HepG2 (cell line): ENCODE measurements around the gene ARL6. TPM values are rescaled to one million over a fixed set of nuclear protein-coding genes. Genes with fewer than 3 reads are reported as not detected.

Experiments used
- CHCHD3 ChIP-seq: sonication (generic); formaldehyde crosslinking; IDR thresholded peaks from 2 replicates; pipeline ENCODE4 v1.8.0; 2022; ENCODE audit warnings: mild to moderate bottlenecking, missing genetic modification reagents, moderate library complexity
- HNRNPLL ChIP-seq: fragments of 200-400 bp; formaldehyde crosslinking; IDR thresholded peaks from 2 replicates; pipeline ENCODE4 v1.6.1; 2017; ENCODE audit warnings: mild to moderate bottlenecking, low read depth, low read length; ENCODE audit not compliant: poor library complexity, severe bottlenecking
- MED1 ChIP-seq: sonication (generic); formaldehyde crosslinking; IDR thresholded peaks from 2 replicates; pipeline ENCODE4 v1.4.0; 2020; ENCODE audit warnings: missing genetic modification reagents
- NFKB2 ChIP-seq: sonication (generic); formaldehyde crosslinking; IDR thresholded peaks from 2 replicates; pipeline ENCODE4 v1.4.0; 2020; ENCODE audit warnings: missing genetic modification reagents, borderline replicate concordance
- PHF8 ChIP-seq: sonication (generic); formaldehyde crosslinking; IDR thresholded peaks from 2 replicates; pipeline ENCODE4 v1.5.0; 2020; ENCODE audit warnings: missing genetic modification reagents
- REPIN1 ChIP-seq: sonication (generic); formaldehyde crosslinking; IDR thresholded peaks from 2 replicates; pipeline ENCODE4 v1.8.0; 2022; ENCODE audit warnings: missing genetic modification reagents, low read depth, mild to moderate bottlenecking, borderline replicate concordance
- SALL1 ChIP-seq: sonication (generic); formaldehyde crosslinking; IDR thresholded peaks from 2 replicates; pipeline ENCODE4 v1.8.0; 2022; ENCODE audit warnings: mild to moderate bottlenecking, missing genetic modification reagents
- SKI ChIP-seq: fragments of 450-650 bp; IDR thresholded peaks from one replicate; pipeline ENCODE4 v1.6.1; 2018; ENCODE audit warnings: mild to moderate bottlenecking; ENCODE audit not compliant: partially characterized antibody
- YY1 ChIP-seq: IDR thresholded peaks from 2 replicates; pipeline ENCODE4 v1.6.1; 2011; ENCODE audit warnings: low read length, low read depth, moderate library complexity, mild to moderate bottlenecking; ENCODE audit not compliant: insufficient read depth, insufficient replicate concordance
- ZIK1 ChIP-seq: sonication (generic); formaldehyde crosslinking; IDR thresholded peaks from 2 replicates; pipeline ENCODE4 v1.5.0; 2020; ENCODE audit warnings: mild to moderate bottlenecking, low read depth, missing genetic modification reagents, borderline replicate concordance
- ZNF260 ChIP-seq: sonication (generic); formaldehyde crosslinking; IDR thresholded peaks from 2 replicates; pipeline ENCODE4 v1.4.0; 2020; ENCODE audit warnings: missing genetic modification reagents, low read depth, mild to moderate bottlenecking, borderline replicate concordance
- ZNF431 ChIP-seq: sonication (generic); formaldehyde crosslinking; IDR thresholded peaks from 2 replicates; pipeline ENCODE4 v1.9.0; 2022; ENCODE audit warnings: missing genetic modification reagents, low read depth, mild to moderate bottlenecking, borderline replicate concordance
- ZNF547 ChIP-seq: sonication (generic); formaldehyde crosslinking; IDR thresholded peaks from 2 replicates; pipeline ENCODE4 v1.5.1; 2020; ENCODE audit warnings: mild to moderate bottlenecking, missing genetic modification reagents
- ZNF619 ChIP-seq: sonication (generic); formaldehyde crosslinking; IDR thresholded peaks from 2 replicates; pipeline ENCODE4 v1.4.0; 2020; ENCODE audit warnings: mild to moderate bottlenecking, missing genetic modification reagents
- ZNF703 ChIP-seq: sonication (generic); formaldehyde crosslinking; IDR thresholded peaks from 2 replicates; pipeline ENCODE4 v1.5.1; 2020; ENCODE audit warnings: missing genetic modification reagents, mild to moderate bottlenecking, moderate library complexity, borderline replicate concordance
- ZNF839 ChIP-seq: sonication (generic); formaldehyde crosslinking; IDR thresholded peaks from 2 replicates; pipeline ENCODE4 v1.4.0; 2020; ENCODE audit warnings: missing genetic modification reagents, mild to moderate bottlenecking, borderline replicate concordance
- ZSCAN22 ChIP-seq: sonication (generic); formaldehyde crosslinking; IDR thresholded peaks from 2 replicates; pipeline ENCODE4 v1.4.0; 2020; ENCODE audit warnings: mild to moderate bottlenecking, missing genetic modification reagents
- polyA plus RNA-seq, 8 experiments: library from polyadenylated mRNA; depleted of rRNA in 3 of 8; stranded (reverse) in 7 of 8; unstranded in 1 of 8; fragments of >200 nt; fragmentation: Illumina TruSeq in 4 of 8; extraction: Trizol in 4 of 8; gene quantifications; 2 replicates each; pipeline versions ENCODE4 v1.2.1 to v1.2.3, GENCODE V29; 2011 to 2016; ENCODE audit warnings: low read depth in 4 of 8, missing spikeins in 1 of 8, mixed read lengths in 1 of 8; ENCODE audit not compliant: insufficient read depth in 1 of 8
- total RNA-seq, 5 experiments: library from RNA; depleted of rRNA; stranded (reverse); fragments of >200 nt; fragmentation: Illumina TruSeq; extraction: Trizol; gene quantifications; 2 replicates each; pipeline ENCODE4 v1.2.3, GENCODE V29; 2016; ENCODE audit warnings: low read depth in 1 of 5
- TF ChIP-seq, protein P1 (sequence below): IDR thresholded peaks from 2 replicates; pipeline ENCODE4 v1.6.1; 2016; ENCODE audit warnings: low read depth, borderline replicate concordance
- TF ChIP-seq, protein P2 (sequence below): sonication (generic); formaldehyde crosslinking; IDR thresholded peaks from 2 replicates; pipeline ENCODE4 v1.5.1; 2020; ENCODE audit warnings: mild to moderate bottlenecking, missing genetic modification reagents, borderline replicate concordance
- TF ChIP-seq, protein P3 (sequence below): IDR thresholded peaks from 2 replicates; pipeline ENCODE4 v1.6.1; 2012; ENCODE audit warnings: inconsistent platforms
- TF ChIP-seq, protein P4 (sequence below), 2 experiments: fragments of 450-650 bp in 1 of 2; sonication (generic) in 1 of 2; formaldehyde crosslinking; IDR thresholded peaks; 2 replicates each; pipeline versions ENCODE4 v1.5.0 to v1.8.0; 2020 to 2022; ENCODE audit warnings: mild to moderate bottlenecking in 1 of 2, missing genetic modification reagents in 1 of 2
- TF ChIP-seq, protein P5 (sequence below): IDR thresholded peaks from 2 replicates; pipeline ENCODE4 v1.6.1; 2016; ENCODE audit warnings: mild to moderate bottlenecking, missing biosample characterization, missing genetic modification reagents

Gene ARL6
- total and polyA plus RNA-seq, 2 of the 13 experiments (the other 11 are each of a cell fraction or from before 2014, with no cell fraction given), result 1.3 to 3.7 TPM

DNA sequence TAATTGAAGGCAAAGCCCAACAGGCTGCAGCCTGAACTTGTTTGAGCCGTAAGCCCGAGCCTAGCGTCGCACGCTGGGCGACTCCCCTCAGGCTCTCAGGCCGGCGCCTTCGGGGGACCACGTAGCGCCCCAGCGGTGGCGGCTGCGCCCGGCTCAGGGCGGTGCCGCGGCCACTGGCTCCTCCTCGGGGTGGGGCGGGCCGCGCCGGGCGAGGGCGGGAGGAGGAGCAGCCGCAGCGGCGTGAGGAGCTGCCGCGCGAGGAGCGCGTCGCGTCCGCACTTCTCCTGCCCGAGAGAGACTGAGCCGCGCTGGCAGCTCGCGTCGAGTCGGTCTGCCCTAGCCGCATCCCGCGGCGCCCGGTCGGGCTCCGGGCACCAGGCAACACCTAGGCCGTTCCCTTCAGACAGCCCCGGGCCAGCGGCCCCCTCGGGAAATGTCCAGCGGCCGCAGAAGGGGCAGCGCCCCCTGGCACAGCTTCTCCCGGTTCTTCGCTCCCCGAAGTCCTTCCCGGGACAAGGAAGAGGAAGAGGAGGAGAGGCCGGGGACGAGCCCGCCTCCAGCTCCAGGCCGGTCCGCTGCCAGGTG lies 57.3 kb downstream of the ARL6 start, which contains the start of gene CRYBG3 (continued):
- TF ChIP-seq ZNF839 (CRISPR knock-in tag) (0 out of 2 replicates have a peak, but pooled peaks have one; percentile 27), PHF8 (CRISPR knock-in tag) (peak; percentile 81), SKI (peak; percentile 15), YY1 (peak; percentile 27), SALL1 (CRISPR knock-in tag) (peak; percentile 72), ZNF547 (peak; percentile 81; the same call in 1 of the 2 replicates), REPIN1 (CRISPR knock-in tag) (peak; percentile 9; the same call in 1 of the 2 replicates), MED1 (CRISPR knock-in tag) (peak; percentile 37; the same call in 1 of the 2 replicates), CHCHD3 (CRISPR knock-in tag) (peak; percentile 74; the same call in 1 of the 2 replicates), ZNF703 (CRISPR knock-in tag) (no peak), ZNF619 (CRISPR knock-in tag) (no peak), ZIK1 (CRISPR knock-in tag) (no peak), ZNF260 (CRISPR knock-in tag) (no peak), ZNF431 (peak; percentile 31; the same call in 1 of the 2 replicates), NFKB2 (CRISPR knock-in tag) (peak; percentile 37; the same call in 1 of the 2 replicates), HNRNPLL (peak; percentile 80), ZSCAN22 (CRISPR knock-in tag) (0 out of 2 replicates have a peak, but pooled peaks have one; percentile 19)
- TF ChIP-seq, protein P1, sequence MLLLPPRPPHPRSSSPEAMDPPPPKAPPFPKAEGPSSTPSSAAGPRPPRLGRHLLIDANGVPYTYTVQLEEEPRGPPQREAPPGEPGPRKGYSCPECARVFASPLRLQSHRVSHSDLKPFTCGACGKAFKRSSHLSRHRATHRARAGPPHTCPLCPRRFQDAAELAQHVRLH, result 0 out of 2 replicates have a peak, but pooled peaks have one; percentile 39
- TF ChIP-seq, protein P2, sequence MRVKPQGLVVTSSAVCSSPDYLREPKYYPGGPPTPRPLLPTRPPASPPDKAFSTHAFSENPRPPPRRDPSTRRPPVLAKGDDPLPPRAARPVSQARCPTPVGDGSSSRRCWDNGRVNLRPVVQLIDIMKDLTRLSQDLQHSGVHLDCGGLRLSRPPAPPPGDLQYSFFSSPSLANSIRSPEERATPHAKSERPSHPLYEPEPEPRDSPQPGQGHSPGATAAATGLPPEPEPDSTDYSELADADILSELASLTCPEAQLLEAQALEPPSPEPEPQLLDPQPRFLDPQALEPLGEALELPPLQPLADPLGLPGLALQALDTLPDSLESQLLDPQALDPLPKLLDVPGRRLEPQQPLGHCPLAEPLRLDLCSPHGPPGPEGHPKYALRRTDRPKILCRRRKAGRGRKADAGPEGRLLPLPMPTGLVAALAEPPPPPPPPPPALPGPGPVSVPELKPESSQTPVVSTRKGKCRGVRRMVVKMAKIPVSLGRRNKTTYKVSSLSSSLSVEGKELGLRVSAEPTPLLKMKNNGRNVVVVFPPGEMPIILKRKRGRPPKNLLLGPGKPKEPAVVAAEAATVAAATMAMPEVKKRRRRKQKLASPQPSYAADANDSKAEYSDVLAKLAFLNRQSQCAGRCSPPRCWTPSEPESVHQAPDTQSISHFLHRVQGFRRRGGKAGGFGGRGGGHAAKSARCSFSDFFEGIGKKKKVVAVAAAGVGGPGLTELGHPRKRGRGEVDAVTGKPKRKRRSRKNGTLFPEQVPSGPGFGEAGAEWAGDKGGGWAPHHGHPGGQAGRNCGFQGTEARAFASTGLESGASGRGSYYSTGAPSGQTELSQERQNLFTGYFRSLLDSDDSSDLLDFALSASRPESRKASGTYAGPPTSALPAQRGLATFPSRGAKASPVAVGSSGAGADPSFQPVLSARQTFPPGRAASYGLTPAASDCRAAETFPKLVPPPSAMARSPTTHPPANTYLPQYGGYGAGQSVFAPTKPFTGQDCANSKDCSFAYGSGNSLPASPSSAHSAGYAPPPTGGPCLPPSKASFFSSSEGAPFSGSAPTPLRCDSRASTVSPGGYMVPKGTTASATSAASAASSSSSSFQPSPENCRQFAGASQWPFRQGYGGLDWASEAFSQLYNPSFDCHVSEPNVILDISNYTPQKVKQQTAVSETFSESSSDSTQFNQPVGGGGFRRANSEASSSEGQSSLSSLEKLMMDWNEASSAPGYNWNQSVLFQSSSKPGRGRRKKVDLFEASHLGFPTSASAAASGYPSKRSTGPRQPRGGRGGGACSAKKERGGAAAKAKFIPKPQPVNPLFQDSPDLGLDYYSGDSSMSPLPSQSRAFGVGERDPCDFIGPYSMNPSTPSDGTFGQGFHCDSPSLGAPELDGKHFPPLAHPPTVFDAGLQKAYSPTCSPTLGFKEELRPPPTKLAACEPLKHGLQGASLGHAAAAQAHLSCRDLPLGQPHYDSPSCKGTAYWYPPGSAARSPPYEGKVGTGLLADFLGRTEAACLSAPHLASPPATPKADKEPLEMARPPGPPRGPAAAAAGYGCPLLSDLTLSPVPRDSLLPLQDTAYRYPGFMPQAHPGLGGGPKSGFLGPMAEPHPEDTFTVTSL (CRISPR knock-in tag), result 0 out of 2 replicates have a peak, but pooled peaks have one; percentile 39
- TF ChIP-seq, protein P3, sequence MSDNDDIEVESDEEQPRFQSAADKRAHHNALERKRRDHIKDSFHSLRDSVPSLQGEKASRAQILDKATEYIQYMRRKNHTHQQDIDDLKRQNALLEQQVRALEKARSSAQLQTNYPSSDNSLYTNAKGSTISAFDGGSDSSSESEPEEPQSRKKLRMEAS, result peak; percentile 79
- TF ChIP-seq, protein P4, sequence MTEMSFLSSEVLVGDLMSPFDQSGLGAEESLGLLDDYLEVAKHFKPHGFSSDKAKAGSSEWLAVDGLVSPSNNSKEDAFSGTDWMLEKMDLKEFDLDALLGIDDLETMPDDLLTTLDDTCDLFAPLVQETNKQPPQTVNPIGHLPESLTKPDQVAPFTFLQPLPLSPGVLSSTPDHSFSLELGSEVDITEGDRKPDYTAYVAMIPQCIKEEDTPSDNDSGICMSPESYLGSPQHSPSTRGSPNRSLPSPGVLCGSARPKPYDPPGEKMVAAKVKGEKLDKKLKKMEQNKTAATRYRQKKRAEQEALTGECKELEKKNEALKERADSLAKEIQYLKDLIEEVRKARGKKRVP (CRISPR knock-in tag; IDR thresholded peaks at IDR 0.05), result peak in 1 of 2 experiments; percentile 23; a peak in 1 of 4 replicates
- TF ChIP-seq, protein P5, sequence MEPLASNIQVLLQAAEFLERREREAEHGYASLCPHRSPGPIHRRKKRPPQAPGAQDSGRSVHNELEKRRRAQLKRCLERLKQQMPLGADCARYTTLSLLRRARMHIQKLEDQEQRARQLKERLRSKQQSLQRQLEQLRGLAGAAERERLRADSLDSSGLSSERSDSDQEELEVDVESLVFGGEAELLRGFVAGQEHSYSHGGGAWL, result 0 out of 2 replicates have a peak, but pooled peaks have one; percentile 35
